ENCODE measurements around the gene EEF1B2.
"Not testable (repeated sequence)": the region's sequence is repeated elsewhere in the genome, so short reads cannot be mapped to it uniquely, and the experiment has no call there.

Gene EEF1B2

GRCh38 chr2:206159346-206160124 is at the start of gene EEF1B2, which contains the start of gene NDUFS1:
TSS of gene EEF1B2 (plus strand) at chr2:206159895. CDS start at chr2:206159980, 85 bp downstream.
TSS of gene NDUFS1 (minus strand) at chr2:206159444. CDS start at chr2:206153678, 5,766 bp downstream.
- DNase-seq, result peak; percentile 99

- no peak for DNase-seq
Observed at GRCh38 chr2:206112108-206112507, 47.6 kb upstream of the EEF1B2 start.

- DNase-seq, result no peak
Observed at GRCh38 chr2:206112846-206113547, 46.7 kb upstream of the EEF1B2 start.

- DNase-seq, result no peak
Observed at GRCh38 chr2:206115026-206115578, 44.6 kb upstream of the EEF1B2 start.

GRCh38 chr2:206116278-206116677 is 43.4 kb upstream of the EEF1B2 start:
- DNase-seq, result no peak

- not testable (repeated sequence) for DNase-seq
Observed at GRCh38 chr2:206122569-206122968, 37.1 kb upstream of the EEF1B2 start.

GRCh38 chr2:206125901-206126300 is 33.8 kb upstream of the EEF1B2 start:
- no peak for DNase-seq

- no peak for DNase-seq
Observed at GRCh38 chr2:206127656-206128055, 32.0 kb upstream of the EEF1B2 start.

GRCh38 chr2:206143451-206143850 is 16.2 kb upstream of the EEF1B2 start:
- no peak for DNase-seq

- DNase-seq, result no peak
Observed at GRCh38 chr2:206144383-206144782, 15.3 kb upstream of the EEF1B2 start.

- no peak for DNase-seq
Observed at GRCh38 chr2:206145665-206146064, 14.0 kb upstream of the EEF1B2 start.

- no peak for DNase-seq
Observed at GRCh38 chr2:206149330-206149729, 10.4 kb upstream of the EEF1B2 start.

- no peak for DNase-seq
Observed at GRCh38 chr2:206150168-206150567, 9.5 kb upstream of the EEF1B2 start.

- no peak for DNase-seq
Observed at GRCh38 chr2:206150631-206151030, 9.1 kb upstream of the EEF1B2 start.

- DNase-seq, result peak; percentile 28
Observed at GRCh38 chr2:206154197-206154596, 5.5 kb upstream of the EEF1B2 start.

- DNase-seq, result not testable (repeated sequence)
Observed at GRCh38 chr2:206157014-206157413, 2.7 kb upstream of the EEF1B2 start.

GRCh38 chr2:206158563-206159345 is 941 bp upstream of the EEF1B2 start:
- peak; percentile 15 for DNase-seq

GRCh38 chr2:206160125-206160806 is 571 bp downstream of the EEF1B2 start:
- DNase-seq, result no peak

- peak; percentile 14 for DNase-seq
Observed at GRCh38 chr2:206160807-206161179, 1.1 kb downstream of the EEF1B2 start.

GRCh38 chr2:206162401-206162800 is 2.7 kb downstream of the EEF1B2 start:
- DNase-seq, result peak; percentile 8

GRCh38 chr2:206163251-206163880 is 3.7 kb downstream of the EEF1B2 start:
- DNase-seq, result no peak
